Stimulated activated CD8-positive, alpha-beta memory T cell treated with anti-CD3 and anti-CD28 coated beads, Interleukin-12 subunit alpha, Interleukin-12 subunit beta, amount 100 ng/mL, for 1 hour (primary cell): ENCODE measurements around the gene GPR143.
"Not testable (repeated sequence)": the region's sequence is repeated elsewhere in the genome, so short reads cannot be mapped to it uniquely, and the experiment has no call there.

Experiments
- DNase-seq: peaks from one replicate; pipeline ENCODE4 v3.0.0-alpha.2; 2020; ENCODE audit warnings: low read depth

Gene GPR143

DNA sequence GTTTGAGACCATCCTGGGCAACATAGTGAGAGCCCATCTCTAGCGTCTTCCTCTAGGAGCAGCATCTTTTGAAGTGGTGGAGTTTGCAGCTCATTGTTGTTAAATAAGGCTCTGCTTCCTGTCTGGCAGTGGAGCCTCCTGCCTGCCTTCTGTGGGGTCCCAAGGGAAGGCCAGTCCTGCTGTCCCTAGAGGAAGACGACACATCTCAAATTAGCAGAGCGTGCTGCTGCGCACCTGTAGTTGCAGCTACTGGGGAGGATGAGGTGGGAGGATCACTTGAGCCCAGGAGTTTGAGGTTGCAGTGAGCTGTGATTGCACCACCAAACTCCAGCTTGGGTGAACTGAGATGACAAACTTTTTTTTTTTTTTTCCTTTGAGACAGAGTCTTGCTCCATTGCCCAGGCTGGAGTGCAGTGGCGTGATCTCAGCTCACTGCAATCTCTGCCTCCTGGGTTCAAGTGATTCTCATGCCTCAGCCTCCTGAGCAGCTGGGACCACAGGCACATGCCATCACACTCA, 2.7 kb upstream of the GPR143 start:
- DNase-seq, result not testable (repeated sequence)

DNA sequence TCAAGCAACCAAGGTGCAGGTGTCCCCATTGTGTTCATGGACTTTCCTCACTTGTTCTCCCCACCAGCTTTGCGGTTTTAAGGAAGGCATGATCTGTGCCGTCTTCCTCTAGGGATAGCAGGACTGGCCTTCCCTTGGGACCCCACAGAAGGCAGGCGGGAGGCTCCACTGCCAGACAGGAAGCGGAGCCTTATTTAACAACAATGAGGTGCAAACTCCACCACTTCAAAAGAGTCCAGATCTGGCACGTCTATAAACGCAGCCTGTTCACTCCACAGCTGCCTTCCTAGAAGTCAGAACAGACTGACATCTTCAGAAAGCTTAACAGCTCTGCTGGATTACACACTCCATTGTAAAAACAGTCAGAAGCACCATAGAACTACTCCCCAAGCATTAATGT, 1.7 kb upstream of the GPR143 start:
- no peak for DNase-seq

DNA sequence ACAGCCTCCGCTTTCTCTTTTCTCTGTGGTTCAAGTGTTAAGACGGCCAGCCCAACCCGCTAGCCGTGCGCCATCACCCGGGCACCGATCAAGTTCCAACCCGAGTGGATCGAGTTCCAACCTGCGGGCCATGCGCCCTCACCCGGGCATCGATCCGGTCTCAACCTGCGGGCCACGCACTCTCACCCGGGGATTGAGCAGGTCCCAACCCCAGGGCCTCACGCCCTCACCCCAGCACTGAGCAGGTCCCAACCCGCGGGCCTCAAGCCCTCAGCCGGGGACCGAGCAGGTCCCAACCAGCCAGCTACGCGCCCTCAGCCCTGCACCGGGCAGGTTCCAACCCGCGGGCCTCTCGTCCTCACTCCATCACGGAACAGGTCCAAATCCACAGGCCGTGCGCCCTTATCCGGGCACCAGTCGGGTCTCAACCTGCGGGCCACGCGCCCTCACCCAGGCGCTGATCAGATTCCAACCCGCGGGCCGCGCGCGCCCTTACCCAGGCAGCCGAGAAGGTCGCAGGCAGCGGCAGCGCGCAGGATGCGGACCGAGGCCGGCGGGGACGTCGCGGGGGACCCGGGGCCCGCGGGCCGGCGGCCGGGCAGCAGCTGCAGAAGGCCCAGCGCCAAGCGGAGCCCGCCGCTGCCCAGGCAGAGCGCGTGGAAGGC, 443 bp downstream of the GPR143 start:
- DNase-seq, result no peak

DNA sequence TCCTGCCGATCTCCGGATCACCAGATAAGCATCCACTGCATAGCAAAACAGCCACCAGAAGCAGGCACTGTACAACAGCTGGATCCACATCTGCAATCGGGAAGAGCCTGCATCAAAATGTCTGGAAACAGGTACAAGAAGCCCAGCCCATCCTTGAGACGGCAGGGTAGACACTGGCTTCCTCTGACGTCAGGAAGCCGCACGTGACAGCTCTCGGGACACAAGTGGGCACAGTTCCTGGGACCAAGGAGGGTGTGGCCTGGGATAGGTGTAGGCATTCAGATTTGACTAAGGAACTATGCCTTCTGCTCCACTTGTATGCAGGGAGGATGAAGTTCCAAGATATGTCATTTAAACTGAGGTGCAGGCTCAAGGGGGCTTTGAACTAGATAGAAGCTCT, 6.3 kb downstream of the GPR143 start:
- no peak for DNase-seq

DNA sequence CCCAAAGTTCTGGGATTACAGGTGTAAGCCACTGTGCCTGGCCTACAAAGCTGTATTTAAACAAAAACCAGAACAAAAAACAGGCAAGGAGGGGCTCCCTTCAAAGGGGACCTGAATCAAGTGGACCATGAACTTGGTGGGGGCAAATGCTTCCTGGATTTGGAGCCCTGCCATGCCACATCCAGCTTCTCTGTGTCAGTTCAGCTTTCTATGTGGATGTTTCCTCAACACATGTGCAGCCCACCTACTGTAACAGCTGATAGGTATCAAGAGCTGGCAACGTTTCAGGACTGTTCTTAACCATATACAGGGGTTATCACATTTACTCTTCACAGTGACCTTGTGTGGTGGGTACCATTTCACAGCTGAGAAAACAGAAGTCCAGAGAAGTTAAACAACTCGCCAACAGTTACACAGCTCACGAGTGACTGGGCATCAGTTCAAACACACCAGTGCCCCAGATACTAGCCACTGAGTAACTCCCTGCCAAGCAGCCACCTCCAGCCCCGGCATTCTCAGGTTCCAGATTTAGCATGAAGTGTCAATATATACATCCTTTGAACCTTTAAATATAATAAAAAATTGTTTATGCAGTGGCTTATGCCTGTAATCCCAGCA, 7.5 kb downstream of the GPR143 start:
- DNase-seq, result no peak

DNA sequence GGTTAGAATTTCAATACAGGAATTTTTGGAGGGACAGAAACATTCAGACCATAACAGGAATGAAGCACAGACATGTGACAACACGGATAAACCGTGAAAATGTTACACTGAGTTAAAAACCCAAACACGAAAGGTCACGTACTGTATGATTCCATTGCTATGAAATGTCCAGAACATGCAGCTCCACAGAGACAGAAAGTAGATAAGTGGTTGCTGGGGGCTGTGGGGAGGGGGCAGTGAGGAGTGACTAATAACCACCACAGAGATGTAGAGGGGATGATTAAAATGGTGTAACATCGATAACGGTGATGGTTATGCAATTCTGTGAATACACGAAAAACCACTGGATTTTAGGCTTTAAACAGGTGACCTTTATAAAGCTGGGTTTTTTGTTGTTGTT, 8.3 kb downstream of the GPR143 start:
- DNase-seq, result no peak

DNA sequence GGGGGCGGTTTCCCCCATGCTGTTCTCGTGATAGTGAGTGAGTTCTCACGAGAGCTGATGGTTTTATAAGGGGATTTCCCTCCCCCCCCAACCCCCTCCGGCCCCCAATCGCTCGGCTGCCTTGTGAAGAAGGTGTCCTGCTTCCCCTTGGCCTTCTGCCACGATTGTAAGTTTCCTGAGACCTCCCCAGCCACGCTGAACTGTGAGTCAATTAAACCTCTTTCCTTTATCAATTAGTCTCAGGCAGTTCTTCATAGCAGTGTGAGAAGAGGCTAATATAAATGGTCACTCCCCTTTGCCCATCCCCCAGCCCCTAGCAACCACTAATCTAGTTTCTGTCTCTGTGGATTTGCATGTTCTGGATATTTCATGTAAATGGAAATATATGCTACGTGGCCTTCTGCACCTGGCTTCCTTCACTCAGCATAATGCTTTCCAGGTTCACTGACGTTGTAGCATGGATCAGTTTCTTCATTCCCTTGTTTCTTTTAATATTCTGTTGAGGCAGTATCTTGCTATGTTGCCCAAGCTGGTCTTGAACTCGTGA, 16.4 kb downstream of the GPR143 start:
- DNase-seq, result no peak

DNA sequence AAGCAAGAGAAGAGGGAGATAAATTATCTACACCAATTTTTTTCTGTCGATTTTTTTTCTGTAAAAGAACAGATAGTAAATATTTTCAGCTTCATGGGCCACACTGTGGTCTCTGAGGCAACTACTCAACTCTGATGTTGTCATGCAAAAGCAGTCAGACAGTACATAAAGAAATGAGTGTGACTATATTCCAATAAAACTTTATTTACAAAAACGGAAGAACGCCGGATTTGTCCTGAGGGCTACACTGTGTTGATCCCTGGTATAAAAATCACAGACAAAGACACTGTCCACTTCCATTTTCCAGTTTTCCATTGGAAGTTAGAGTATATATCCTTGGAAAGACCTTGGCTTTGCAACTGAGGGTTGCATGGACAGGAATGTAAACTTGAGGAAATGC, 18.0 kb downstream of the GPR143 start:
- no peak for DNase-seq

DNA sequence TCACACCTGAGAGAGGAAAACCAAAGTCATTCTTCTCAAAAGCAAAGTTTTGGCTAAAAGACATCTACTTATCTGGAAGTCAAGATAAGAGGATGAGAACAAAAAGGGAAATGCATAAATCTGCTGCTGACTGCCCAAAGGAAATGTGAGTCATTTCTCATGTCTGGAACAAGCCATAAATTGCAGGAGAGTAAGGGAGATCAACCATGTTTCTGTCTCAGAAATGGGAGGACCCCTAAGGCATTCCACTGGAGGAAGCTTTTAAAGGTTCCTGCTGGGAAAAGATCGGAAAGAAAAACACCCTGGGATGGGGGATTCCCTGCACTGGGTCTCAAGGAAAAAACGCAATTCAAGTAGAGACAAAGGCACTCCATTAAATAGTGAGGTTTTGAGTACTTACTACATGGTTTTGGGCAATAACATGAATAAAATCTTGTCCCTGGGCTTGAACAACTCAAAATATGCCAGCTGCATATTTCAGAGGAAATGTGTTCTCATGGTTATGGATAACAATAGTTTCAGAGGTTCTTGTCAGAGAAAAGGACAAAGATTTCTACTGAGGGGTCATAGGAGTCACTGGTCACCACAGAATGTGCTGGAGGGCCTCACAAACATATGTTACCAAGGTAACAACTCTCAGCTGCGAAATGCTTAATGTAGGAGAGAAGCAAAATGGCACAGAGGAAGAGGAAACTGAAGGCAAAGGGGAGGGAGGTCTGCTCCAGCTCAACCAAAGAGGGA, 19.3 kb downstream of the GPR143 start:
- DNase-seq, result no peak

DNA sequence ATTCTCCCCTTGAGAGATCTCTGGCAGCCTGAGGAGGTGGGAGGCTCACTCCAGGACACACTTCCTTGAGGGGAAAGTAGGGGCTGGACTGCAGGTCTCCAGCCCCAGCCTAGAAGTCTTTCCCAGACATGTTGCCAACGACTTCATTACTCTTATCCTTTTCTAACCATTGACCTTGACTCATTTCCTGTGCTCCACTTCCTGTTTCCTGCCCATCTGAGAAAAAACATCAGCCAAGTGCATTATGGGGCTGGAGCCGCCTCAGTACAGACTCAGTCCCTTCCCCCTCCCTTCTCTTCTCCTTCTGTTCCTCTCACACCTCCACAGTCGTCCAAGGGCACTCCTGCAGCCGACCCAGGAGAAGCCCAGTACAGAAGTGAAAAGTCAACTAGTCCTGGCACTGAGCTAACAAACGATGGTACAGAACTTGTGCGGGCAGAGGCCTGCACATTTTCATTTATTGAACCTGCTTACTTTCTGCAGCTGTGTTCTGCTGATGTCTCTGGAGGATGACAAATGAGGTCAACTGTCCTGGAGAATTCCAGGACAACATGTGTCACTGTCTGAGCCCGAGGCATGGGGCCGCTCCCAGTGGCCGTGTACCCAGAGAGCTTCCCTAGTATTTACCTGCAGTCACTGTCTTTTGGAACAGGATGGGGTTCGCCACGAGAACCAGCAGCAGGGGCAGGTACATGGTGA, 20.1 kb downstream of the GPR143 start:
- no peak for DNase-seq

DNA sequence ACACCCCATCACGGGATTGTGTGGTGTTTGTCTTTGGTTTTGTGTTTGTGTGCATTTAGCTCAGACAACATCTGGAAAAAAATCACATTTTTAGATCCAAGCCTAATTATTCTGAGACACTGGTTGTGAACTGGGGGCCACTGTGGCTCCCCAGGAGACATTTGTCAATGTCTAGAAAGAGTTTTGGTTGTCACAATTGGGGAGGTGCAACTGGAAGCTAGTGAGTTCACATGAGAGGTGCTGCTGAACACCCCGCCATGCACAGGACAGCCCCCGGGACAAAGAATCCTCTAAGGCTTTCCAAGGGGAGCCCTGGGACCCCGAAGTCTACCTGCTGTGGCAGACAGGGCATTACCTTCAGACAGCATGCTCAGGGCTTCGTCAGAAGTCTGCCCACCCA, 26.5 kb downstream of the GPR143 start:
- DNase-seq, result no peak

DNA sequence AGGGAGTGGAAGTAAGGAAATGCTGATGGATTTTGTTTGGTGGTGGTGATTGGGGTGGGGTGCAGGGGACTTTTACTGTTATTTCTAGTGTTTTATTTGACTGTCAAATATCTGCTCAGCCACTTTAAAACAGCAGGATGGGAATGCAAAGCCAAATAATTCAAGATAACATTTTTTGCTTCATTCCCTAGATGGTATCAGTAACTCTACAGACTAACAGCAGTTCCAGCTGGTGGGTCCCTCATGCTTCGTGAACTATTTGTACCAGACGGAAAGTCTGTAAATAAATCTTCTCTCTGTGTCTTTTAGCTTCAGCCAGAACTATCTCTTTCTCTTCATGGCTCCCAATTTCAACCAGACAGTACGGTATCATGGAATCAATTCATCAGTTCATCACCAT, 27.5 kb downstream of the GPR143 start:
- DNase-seq, result no peak

DNA sequence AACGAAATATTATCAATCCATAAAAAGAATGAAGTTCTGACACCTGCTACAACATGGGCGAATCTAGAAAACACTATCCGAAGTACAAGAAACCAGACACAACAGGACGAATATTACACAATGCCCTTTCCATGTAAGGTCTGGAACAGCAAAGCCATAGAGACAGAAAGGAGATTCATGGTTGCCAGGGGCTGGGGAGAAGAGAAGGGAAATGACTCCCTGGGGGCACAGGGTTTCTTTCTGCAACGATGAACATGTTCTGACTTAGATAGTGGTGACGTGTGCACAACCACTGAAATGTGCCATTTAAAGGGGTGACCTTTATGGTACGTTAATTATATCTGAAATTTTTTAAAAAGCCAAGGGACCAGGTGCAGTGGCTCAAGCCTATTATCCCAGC, 28.3 kb downstream of the GPR143 start:
- no peak for DNase-seq

DNA sequence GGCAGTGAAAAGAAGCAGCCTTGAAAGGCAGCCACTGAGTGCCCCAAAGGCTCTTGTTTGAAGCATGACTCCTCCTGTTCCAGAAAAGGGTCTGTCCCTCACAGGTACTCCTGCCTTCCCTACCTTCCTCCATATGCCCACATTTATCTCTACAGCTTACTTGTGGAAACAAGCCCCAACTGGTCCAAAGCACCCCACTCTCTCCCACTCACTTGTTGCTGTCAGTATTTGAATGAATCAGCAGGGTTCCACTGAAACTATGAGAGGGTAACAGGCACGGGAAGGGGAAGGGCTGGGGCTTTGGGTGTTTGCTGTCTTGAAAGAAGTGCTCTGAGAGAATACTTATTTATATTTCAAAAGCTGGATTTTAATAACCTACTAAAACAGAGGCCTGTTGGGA, 34.9 kb downstream of the GPR143 start:
- DNase-seq, result no peak

DNA sequence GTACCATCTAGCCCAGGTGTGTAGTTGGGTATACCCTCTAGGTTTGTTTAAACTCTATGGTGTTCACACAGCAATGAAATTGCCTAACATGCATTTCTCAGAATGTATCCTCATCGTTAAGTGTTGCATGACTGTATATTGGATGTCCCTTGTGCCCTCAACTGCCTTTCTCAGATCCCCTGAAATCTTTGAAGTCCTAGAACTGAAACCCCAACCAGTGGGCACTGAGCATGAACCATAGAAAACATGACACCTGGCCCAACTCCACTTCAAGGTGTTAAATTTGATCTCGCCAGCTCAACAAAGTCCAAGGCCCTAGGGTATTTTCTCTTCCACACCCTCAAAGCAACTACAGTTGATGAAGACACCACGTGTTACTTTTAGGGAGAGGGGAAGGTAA, 35.6 kb downstream of the GPR143 start:
- no peak for DNase-seq

DNA sequence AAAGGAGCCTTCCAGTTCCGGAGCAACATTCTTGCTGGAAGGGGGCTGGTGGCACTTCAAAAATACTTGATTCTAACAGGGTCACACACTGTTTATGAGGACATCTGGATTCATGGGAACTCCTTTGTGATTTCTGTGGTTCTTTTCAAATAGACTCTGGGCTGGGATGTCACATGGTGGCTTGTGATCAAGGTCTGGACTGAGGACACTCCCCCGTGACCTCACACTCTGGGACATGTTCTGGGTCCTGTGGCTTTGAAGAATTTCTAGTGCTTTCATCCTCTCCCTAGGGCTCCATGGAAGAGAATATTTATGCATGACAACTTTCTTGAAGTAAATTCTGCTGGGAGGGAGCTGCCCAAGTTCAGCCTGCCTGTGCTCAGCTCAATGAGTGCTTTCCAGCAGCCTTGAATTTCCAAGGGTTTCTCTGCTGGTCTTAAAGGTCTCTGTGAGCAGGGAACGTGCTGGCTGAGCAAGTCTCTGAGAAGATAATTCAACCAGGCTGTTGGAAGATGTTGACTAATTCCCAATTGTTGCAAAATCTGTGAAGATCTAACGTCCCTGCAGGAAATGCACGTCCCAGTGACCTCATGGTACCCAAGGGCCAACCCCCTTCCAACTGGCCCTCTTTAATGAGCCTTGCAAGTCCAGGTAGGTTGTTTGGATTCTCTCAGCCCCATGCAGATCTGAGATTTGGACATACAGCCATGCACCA, 36.3 kb downstream of the GPR143 start:
- DNase-seq, result no peak

DNA sequence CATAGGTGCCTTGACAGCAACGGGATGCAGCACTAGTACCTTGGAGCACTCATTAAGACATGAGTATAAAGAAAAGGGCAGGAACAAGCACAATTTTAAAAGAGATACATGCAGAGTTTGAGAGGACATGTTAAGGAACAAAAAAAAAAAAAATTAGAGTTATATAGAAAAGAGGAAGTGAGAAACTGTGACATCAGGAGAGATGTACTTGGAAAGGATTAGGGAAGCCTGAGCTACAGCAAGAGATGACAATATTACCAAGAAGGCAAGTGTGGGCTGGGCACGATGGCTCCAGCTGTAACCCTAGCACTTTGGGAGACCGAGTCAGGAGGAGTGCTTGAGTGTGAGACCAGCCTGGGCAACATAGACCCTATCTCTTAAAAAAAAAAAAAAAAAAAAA, 37.4 kb downstream of the GPR143 start:
- DNase-seq, result no peak

DNA sequence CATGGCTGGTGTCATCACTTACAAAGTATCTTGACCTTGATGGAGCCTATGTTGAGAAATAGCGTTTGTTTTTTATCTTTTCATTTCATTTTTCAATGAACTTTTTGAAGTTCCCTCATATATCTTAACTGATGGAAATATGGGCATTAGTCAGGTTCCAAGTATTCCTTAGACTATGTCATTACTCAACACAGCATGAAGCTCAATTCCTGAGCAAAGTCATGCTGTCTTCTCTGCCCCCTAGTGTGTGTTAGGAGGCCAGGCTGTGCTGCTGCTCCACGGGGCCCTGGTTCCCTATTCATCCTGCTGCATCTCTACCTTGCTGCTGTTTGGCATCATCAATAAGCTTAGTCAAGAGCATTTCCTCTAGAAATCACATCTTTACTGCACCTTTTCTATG, 40.9 kb downstream of the GPR143 start:
- no peak for DNase-seq

DNA sequence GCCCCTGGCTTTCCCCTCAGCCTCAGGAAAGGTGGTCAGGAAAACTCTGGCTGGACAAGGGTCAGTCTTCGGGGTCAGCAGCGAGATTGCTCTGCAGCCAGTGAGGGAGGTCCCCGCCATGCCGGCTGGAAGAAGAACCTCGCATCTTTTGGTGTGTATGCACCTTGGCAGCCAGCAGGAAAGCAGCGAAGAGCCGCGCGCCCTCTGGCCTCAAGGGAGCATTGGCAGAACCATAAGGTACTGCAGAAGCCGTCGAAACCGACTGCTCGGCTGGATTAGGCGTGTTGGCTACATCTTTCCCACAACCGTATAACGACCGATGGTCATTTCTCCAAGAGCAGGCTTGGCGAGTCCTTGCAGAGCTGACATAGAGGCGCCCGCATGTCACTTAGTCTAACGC, 48.3 kb downstream of the GPR143 start:
- no peak for DNase-seq

DNA sequence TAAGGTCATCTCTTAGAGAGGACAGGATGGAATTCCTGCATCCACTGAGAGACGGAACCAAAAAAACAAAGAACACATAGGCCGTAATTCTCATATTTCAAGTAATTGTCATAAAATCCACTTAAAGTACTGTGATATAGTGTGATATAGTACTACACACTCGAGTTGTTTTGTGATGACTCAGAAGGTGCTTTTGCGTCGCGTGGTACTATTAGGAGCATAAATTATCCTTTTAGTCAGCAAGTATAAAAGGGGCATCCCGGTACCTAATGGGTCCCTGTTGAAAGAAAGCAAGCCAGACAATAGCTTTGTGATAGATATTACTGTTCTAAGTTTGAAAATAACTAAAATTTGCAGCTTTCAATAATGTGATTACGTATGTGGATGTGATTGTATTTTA, 55.3 kb downstream of the GPR143 start:
- no peak for DNase-seq

DNA sequence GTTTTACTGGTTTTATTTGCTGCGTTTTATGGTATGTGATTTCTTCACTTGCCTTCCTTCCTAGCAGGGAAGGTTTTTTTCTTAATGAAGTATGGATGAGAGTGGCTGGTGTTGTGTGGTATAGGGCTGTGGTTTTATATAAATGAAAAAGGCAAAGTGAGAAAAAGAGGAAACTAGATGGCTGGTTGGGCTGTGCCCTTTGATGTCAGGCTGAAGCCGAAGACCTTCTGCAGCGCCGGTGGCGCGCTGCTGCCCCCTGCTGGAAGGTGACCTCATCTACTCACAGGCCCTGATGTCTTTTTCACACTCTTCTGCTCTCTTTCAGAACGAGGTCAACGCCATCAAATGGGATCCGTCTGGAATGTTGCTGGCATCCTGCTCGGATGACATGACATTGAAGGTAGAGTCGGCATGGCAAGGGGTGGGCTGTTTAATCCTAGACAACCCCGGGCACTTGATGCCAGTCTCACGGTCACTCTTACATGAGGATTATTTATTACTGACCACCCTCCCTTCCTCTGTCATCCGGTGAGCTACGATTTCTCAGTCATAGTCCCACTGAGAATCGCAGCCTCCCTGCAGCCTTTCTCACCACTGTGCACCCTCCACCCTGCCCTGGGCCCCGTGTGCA, 56.6 kb downstream of the GPR143 start:
- DNase-seq, result peak; percentile 61
